Activated naive CD8-positive, alpha-beta T cell treated with anti-CD3 and anti-CD28 coated beads for 36 hours (primary cell): ENCODE measurements around the gene KLHDC7B. TPM values are rescaled to one million over a fixed set of nuclear protein-coding genes. Genes with fewer than 3 reads are reported as not detected.

Experiments used
- DNase-seq: peaks from one replicate; pipeline ENCODE4 v3.0.0; 2021
- H3K27ac Mint-ChIP-seq: one replicate; pipeline ENCODE4 v1.8.0; 2022; ENCODE audit warnings: mild to moderate bottlenecking, moderate library complexity, mixed read lengths
- H3K27me3 Mint-ChIP-seq: one replicate; pipeline ENCODE4 v1.8.0; 2022; ENCODE audit warnings: mild to moderate bottlenecking, mixed read lengths
- H3K36me3 Mint-ChIP-seq: one replicate; pipeline ENCODE4 v1.8.0; 2021; ENCODE audit warnings: mild to moderate bottlenecking, mixed read lengths
- H3K4me1 Mint-ChIP-seq: one replicate; pipeline ENCODE4 v1.8.0; 2021; ENCODE audit warnings: mixed read lengths
- H3K4me3 Mint-ChIP-seq: one replicate; pipeline ENCODE4 v1.8.0; 2022; ENCODE audit warnings: mild to moderate bottlenecking, moderate library complexity, mixed read lengths
- H3K9me3 Mint-ChIP-seq: one replicate; pipeline ENCODE4 v1.8.0; 2022; ENCODE audit warnings: mixed read lengths
- total RNA-seq, 2 experiments: library from RNA; stranded (reverse); gene quantifications; one replicate each; pipeline ENCODE4 v1.2.3, GENCODE V29; 2021

Gene KLHDC7B
- total RNA-seq, 2 experiments from 2014 or later: 15.1 to 15.9 TPM

DNA sequence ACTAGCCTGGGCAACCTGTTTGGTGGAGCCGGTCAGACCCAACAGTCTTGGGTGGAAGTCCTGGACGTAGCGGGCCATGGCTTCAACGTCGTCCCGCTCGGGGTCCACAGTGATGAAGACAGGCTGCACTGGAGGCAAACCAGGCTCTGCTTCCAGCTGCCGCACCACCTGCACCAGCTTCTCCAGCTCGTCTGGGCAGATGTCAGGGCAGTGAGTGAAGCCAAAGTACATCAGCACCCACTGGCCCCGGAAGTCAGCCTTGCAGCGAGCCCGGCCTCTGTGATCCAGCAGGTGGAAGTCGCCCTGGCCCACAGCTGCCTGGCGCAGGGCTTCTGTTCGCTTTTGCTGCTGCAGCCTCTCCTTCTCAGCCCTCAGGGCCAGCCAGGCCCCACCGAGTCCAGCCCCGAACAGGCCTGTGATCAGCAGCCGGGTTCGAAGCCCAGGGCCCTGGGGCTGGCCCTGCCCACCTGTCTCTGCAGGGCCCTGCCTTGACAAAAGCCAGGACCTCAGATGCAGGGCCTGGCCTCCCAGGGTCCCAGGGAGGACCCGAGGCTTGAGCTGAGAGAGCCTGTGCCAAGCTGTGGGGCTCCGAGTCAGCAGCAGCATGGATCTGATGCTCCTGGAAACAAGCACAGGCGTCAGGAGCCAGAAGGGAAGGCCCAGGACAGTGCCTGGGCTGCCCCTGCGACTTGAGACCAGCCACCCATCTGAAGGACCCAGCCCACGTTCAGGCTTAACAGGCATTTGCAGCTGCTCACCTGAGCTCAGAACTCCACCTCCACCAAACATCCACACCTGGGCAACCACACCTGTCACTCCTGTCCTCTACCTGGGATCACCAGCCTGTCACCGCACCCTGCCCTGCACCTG lies 21.7 kb upstream of the KLHDC7B start:
- Mint-ChIP-seq H3K36me3 (peaks cover 46% of the 10 kb centered on the region), H3K4me3 (peak overlapping the region; percentile 97), H3K27ac (peak overlapping the region; percentile 92), H3K27me3 (peaks cover 8% of the 10 kb centered on the region), H3K4me1 (peaks cover 32% of the 10 kb centered on the region), H3K9me3 (no peaks in the 10 kb centered on the region)
- no peak for DNase-seq

DNA sequence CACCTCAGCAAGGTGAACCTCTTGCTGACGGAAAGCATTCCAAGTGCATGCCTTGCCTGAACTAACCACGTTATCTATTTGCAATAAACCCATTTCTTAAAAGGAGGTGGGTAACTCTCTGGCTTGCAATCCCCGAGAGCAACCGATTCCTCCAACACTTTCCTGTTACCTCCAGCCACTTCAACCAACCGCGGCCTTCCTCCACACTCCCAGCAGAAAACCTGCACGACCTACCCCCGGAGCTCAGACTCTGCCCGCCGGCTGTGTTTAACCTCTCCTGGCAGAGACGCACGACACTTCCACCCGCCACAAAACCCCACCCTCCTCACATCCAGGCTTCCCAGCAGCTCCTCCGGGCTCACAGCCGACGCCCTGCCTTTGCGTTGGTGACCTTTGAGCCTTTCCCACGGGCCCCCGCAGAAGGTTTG lies 21.0 kb upstream of the KLHDC7B start:
- H3K9me3 Mint-ChIP-seq: no peaks in the 10 kb centered on the region
- DNase-seq: no peak
- peak overlapping the region; percentile 92 for H3K27ac Mint-ChIP-seq
- peaks cover 32% of the 10 kb centered on the region for H3K4me1 Mint-ChIP-seq
- peak overlapping the region; percentile 97 for H3K4me3 Mint-ChIP-seq
- H3K36me3 Mint-ChIP-seq: peaks cover 43% of the 10 kb centered on the region
- peaks cover 8% of the 10 kb centered on the region for H3K27me3 Mint-ChIP-seq

DNA sequence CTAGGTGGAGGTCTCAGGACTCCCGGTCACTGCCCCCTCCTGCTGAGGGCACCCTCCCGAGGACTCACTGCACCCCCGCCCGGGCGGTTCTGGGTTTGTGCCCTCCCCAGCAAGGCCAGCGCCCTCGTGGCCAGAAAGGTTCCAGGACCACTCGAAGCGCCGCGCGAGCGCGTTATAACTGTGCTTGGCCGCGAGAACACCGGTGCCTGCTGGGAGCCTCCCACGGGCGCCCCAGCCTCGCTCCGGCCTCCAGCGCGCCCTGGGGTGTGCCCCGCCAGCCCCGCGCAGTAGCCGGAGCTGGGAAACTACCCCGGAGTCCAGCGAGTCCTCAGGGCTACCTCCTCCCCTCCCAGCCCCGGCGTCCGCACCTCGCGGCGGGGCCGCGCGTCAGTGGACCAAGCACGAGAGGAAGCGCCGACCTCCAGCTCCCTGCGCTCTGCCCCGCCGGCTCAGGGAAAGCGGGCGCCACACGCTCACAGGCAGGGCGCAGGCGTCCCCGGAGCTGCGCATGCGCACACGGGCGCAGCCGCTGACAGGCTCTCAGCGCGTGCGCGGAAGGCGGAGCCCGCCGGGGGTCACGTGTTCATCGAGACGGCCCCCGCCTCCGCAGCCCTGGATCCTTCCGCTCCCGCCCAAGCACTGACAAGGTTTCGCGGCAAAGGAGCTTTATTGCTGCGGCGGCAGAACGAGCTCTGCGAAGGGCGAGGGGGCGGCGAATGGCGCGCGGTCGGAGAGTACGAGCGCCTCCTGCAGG lies 20.4 kb upstream of the KLHDC7B start, which contains the start of gene SCO2:
TSS of gene SCO2 (minus strand) at position 495 of the 754 bp plus-strand sequence. CDS start 1,187 bp downstream, outside the sequence.
- peaks cover 8% of the 10 kb centered on the region for H3K27me3 Mint-ChIP-seq
- H3K9me3 Mint-ChIP-seq: no peaks in the 10 kb centered on the region
- peaks cover 39% of the 10 kb centered on the region for H3K36me3 Mint-ChIP-seq
- peak; percentile 99 for DNase-seq
- H3K27ac Mint-ChIP-seq: peak within 1 kb of the TSS; percentile 92
- peak within 1 kb of the TSS; percentile 97 for H3K4me3 Mint-ChIP-seq
- peaks cover 32% of the 10 kb centered on the region for H3K4me1 Mint-ChIP-seq

DNA sequence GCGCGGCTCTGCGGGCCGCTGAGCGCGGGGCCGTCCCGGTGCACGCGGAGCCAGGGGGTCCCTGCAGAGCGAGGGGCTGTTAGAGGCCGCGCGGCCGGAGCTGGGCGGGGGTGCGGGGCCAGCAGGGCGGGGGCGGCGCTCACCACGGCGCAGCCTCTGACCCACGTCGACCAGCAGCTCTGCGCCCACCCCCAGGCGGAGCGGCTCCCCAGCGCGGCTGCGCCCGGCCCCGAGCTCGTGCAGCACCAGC lies 19.9 kb upstream of the KLHDC7B start:
- Mint-ChIP-seq H3K36me3 (peaks cover 39% of the 10 kb centered on the region), H3K27ac (peak overlapping the region; percentile 92), H3K27me3 (peaks cover 12% of the 10 kb centered on the region), H3K4me3 (peak overlapping the region; percentile 97), H3K4me1 (peaks cover 32% of the 10 kb centered on the region), H3K9me3 (no peaks in the 10 kb centered on the region)
- DNase-seq: no peak

DNA sequence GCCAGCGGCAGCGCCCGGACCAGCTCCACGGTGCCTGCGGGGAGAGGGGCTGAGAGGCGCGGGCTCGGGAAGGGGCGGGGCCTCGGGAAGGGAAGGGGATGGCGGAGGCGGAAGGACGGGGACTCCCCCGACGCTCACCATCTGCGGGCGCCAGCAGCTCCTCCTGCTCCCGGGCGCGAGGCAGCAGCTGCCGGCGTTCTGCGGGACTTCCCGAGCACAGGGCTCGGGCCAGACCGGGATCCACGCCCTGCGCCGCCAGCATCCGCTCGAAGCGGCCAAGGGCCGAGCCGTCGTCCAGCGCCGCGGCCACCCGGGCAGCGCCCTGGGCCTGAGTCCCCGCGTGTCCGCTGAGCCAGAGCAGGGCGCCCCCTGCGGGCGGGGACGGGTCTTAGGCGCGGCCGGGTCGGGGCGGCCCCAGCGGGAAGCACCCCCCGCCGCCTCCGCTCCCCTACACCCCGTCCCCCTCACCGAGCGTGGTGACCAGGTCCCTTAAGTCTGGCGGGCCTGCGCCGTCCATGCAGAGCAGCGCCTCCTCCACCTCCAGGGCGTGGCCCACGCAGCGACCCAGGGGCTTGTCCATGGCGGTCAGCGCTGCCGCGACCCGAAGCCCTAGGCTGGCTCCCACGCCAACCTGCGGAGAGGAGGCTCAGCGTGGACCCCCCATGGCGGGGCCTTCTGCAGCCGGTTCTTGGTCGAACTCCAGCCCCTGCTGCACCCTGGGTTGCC lies 19.4 kb upstream of the KLHDC7B start:
- peak overlapping the region; percentile 90 for H3K27ac Mint-ChIP-seq
- no peaks in the 10 kb centered on the region for H3K9me3 Mint-ChIP-seq
- H3K4me3 Mint-ChIP-seq: peak overlapping the region; percentile 97
- DNase-seq: peak; percentile 92
- peaks cover 40% of the 10 kb centered on the region for H3K36me3 Mint-ChIP-seq
- peaks cover 35% of the 10 kb centered on the region for H3K4me1 Mint-ChIP-seq
- H3K27me3 Mint-ChIP-seq: peaks cover 17% of the 10 kb centered on the region

DNA sequence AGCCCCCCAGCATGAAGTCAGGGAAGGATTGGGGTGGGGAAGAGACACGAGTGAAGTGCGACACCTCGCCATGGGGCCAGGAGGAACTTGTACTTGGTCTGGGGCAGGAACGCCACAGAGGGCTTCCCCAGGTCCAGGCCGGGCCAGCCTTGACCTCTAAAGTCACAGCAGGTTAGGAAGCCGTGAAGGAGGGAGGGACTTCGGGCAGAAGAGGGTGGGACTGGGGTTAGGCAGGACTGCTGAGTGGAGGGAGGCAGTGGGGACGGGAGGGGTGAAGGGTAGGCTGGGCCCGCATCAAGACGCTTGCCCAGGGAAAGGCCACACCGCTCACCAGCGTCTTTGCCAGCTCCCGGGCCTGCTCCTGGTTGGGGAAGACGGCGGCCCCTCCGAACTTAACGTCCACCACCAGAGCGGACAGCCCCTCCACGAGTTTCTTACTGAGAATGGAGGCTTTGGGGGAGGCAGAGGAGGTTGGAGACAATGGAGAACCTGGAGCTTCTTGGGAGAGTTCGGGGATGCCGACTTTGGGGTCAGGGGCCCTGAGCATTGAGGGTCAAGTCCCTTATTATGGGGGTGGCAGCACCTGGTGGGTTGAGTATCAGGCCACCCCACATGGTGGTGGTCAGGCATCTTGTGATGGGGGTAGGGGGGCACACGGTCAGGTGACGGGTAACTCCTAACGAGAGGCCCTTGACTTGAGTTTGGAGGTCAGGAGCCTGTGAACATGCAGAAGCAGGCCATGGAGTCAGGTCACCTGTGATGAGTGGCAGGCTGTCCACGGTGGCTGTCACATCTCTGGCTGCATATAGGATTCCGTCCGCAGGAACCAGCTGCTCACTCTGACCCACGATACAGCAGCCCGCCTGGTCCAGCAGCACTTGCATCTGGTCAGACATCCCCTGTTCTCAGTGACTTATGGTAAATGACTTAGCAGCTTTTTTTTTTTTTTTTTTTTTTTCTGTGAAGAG lies 18.6 kb upstream of the KLHDC7B start:
- peak overlapping the region; percentile 90 for H3K27ac Mint-ChIP-seq
- peak; percentile 63 for DNase-seq
- peaks cover 35% of the 10 kb centered on the region for H3K4me1 Mint-ChIP-seq
- peak overlapping the region; percentile 85 for H3K4me3 Mint-ChIP-seq
- H3K27me3 Mint-ChIP-seq: peaks cover 17% of the 10 kb centered on the region
- H3K36me3 Mint-ChIP-seq: peaks cover 40% of the 10 kb centered on the region
- no peaks in the 10 kb centered on the region for H3K9me3 Mint-ChIP-seq

DNA sequence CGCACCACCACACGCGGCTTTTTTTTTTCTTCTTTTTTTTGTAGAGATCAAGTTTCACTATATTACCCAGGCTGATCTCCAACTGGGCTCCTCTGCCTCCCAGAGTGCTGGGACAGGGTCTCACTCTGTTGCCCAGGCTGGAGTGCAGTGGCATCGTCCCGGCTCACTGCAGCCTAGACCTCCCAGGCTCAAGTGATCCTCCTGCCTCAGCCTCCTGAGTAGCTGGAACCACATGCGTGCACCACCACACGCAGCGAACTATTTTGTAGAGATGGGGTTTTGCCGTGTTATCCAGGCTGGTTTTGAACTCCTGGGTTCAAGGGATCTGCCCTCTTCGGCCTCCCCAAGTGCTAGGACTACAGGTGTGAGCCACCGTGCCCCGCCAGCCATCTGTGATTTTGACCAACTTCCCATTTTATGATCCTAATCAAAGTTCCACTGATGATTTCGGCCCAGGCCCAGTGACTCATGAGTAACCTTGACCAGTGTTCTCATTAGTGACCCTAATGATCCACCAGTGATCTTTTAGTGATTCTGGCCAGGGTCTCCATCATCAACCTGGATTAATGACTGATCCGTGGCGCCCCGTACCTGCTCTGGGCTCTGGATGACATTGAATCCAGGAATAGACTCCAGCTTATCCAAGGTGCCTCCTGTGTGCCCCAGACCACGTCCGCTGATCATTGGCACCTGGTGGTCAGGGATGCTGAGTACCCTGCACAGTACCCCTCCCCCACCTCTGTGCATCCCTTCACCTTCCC lies 17.6 kb upstream of the KLHDC7B start:
- H3K27me3 Mint-ChIP-seq: peaks cover 22% of the 10 kb centered on the region
- peak overlapping the region; percentile 90 for H3K27ac Mint-ChIP-seq
- no peaks in the 10 kb centered on the region for H3K9me3 Mint-ChIP-seq
- peaks cover 42% of the 10 kb centered on the region for H3K36me3 Mint-ChIP-seq
- H3K4me1 Mint-ChIP-seq: peaks cover 42% of the 10 kb centered on the region
- DNase-seq: no peak
- H3K4me3 Mint-ChIP-seq: peak overlapping the region; percentile 85

DNA sequence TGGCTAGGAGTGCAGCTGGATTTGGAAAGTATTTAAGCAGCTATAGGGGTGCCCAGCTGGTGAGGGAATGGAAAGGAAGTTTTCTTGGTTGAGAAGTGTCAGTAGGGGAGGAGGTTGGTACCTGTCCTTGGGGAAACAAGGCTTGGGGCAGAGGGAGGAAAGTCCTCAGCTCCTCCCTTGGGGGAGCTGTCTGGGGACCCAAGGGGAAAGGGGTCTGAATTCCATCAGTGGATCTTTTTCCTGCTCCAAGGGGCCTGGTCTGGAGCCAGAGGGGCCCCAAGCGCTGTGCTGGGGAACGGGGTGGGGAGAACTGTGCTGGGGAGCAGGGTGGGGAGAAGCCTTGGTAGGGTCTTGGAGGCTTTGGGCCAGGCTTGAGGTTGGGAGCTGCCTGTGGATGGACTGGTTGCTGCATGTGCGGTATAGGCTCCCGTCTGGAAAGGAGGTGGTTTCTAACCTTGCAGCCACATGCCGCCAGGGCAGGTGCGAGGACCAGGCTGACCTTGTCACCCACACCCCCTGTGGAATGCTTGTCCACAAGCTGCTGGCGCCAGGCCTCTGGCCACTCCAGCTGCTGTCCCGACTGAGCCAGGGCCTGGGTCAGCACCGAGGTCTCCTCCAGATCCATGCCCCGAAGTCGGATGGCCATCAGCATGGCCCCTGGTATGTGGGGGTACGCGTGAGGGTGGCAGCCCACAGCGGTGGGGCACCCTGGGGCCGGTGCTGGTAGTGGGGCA lies 16.9 kb upstream of the KLHDC7B start:
- peak overlapping the region; percentile 90 for H3K27ac Mint-ChIP-seq
- no peak for DNase-seq
- H3K4me3 Mint-ChIP-seq: peak overlapping the region; percentile 85
- peaks cover 46% of the 10 kb centered on the region for H3K4me1 Mint-ChIP-seq
- peaks cover 24% of the 10 kb centered on the region for H3K27me3 Mint-ChIP-seq
- H3K36me3 Mint-ChIP-seq: peaks cover 40% of the 10 kb centered on the region
- no peaks in the 10 kb centered on the region for H3K9me3 Mint-ChIP-seq

DNA sequence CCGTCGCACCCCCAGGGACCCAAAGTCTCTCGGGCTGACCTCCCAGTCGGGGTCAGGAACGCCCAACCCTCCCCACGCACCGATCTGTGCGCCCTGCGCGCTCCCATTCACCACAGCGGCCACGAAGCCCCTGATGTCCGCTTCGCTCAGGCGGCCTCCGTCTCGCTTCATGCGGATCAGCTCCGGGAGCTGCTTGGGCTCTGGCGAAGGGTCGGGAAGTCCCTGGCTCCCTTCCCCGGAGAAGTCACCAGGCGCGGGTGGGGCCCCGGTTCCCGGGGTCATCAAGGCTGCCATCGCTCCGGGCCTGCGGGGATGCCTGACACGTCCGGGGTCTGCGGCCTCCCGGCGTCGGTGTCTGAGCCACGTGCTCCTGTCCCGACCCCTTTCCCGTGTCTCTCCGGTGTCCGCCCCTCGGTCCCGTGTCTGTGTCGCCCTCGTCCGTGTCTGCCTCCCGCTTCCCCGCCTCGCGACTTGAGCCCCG lies 16.2 kb upstream of the KLHDC7B start:
- H3K36me3 Mint-ChIP-seq: peaks cover 36% of the 10 kb centered on the region
- H3K4me3 Mint-ChIP-seq: peak overlapping the region; percentile 85
- H3K9me3 Mint-ChIP-seq: no peaks in the 10 kb centered on the region
- peaks cover 21% of the 10 kb centered on the region for H3K27me3 Mint-ChIP-seq
- H3K4me1 Mint-ChIP-seq: peaks cover 48% of the 10 kb centered on the region
- no peak for DNase-seq
- H3K27ac Mint-ChIP-seq: peak overlapping the region; percentile 90

DNA sequence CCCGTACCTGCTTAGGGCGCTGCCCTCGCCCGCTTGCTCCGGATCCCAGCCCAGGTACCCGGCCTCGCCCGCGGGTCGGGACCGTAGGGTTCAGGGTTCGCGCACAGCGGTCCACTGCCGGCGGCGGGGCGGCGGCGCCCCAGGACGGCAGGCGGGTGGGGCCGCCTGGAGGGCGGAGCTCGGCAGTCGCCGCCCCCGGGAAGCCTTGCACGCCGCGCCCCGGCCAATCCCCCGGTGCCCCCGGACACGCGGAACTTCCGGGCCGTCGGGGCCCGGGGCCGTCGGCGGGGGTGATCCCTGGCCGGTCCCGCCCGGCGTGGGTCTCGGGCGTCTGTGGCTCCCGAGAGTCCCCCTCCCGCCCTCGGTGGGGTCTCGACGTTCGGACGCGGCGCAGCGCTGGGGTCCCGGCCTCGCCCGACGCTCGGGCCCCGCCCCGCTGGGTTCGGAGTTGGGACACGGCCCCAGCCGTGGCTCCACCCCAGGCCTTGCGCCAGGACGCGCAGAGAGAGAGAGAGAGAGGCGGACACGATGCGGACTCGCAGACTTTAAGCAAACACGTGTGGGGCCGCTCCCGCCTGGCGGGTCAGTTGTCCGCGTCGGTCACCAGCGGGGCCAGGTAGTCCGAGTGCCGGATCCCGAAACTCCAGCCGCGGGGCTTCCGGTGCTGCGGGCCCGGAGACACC lies 15.7 kb upstream of the KLHDC7B start, which contains the start of gene TYMP:
TSS of gene TYMP (minus strand) at position 116 of the 683 bp plus-strand sequence. CDS start 303 bp downstream, outside the sequence.
- peak within 1 kb of the TSS; percentile 95 for H3K4me3 Mint-ChIP-seq
- peaks cover 31% of the 10 kb centered on the region for H3K36me3 Mint-ChIP-seq
- peak within 1 kb of the TSS; percentile 99 for H3K27ac Mint-ChIP-seq
- peak; percentile 86 for DNase-seq
- peaks cover 16% of the 10 kb centered on the region for H3K27me3 Mint-ChIP-seq
- peaks cover 47% of the 10 kb centered on the region for H3K4me1 Mint-ChIP-seq
- H3K9me3 Mint-ChIP-seq: no peaks in the 10 kb centered on the region

DNA sequence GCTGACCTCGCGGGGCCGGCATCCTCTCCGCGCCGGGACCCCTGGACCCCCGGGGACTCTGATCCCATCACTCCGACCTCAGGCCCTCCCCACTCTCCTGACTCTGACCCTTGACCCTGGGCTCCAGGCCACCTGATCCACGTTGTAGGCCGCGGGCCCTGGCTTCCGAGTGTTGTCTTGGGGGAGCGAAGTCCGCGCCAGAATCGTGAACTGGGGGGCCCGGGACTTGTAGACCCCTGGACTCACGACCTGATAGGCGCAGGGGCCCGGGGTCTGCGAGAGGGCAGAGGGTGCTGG lies 15.2 kb upstream of the KLHDC7B start:
- H3K4me3 Mint-ChIP-seq: peak overlapping the region; percentile 95
- H3K36me3 Mint-ChIP-seq: peaks cover 31% of the 10 kb centered on the region
- peak overlapping the region; percentile 99 for H3K27ac Mint-ChIP-seq
- peaks cover 16% of the 10 kb centered on the region for H3K27me3 Mint-ChIP-seq
- DNase-seq: no peak
- peaks cover 47% of the 10 kb centered on the region for H3K4me1 Mint-ChIP-seq
- H3K9me3 Mint-ChIP-seq: no peaks in the 10 kb centered on the region

DNA sequence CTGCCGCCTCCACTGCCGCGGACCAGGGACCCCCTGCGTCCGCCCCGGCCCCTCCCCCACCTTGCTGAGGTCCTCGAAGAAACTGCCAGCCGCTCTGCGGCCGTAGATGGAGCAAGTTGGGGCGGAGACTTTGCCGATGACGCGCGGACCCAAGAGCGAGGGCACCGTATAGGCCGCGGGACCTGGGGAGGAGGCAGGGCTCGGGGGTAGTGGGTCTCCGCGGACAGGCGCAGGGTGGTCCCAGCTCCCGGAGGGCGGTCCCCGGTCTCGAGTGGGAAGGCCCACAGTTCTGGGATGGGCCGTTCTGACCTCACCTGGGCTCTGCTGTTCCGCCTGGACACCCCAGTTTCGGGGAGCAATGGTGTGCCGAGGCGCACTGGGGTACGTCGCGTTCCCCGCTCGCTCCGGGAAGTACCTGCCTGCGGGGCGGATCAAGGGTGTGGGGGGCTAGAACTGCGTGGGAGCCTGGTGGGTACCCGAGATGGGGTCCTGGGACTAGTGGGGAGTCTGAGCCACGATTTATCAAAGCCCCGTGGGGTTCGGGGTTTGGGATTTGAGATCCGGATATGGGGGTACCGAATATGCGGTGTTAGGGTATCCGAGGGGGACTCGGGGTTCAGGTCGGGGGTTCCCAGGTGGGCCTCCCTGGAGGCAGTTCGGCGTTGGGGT lies 14.7 kb upstream of the KLHDC7B start:
- DNase-seq: peak; percentile 88
- Mint-ChIP-seq H3K27ac (peak overlapping the region; percentile 99), H3K4me3 (peak overlapping the region; percentile 95), H3K9me3 (no peaks in the 10 kb centered on the region), H3K4me1 (peaks cover 47% of the 10 kb centered on the region), H3K36me3 (peaks cover 31% of the 10 kb centered on the region), H3K27me3 (peaks cover 16% of the 10 kb centered on the region)
